ENCODE data around the gene PPARD. TPM values are rescaled to one million over a fixed set of nuclear protein-coding genes. Genes with fewer than 3 reads are reported as not detected.

The PPARD gene
- total RNA-seq, 2 donors from 2014 or later = 10.9 to 11.5 TPM

DNA sequence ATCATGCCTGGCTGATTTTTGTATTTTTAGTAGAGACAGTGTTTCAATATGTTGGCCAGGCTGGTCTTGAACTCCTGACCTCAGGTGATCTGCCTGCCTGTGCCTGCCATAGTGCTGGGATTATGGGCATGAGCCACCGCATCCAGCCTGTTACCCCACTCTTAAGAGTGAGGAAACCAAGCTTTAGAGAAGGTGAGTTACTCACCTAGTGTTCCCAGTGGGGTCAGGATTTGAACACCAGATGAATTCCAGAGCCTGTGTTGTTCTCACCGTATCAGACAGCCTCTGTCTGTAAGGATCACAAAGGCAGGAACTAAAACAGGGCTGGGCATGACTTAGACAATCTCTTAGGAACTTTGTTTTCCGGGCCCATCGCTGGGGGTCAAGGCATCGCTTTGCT lies 100.3 kb downstream of the PPARD start:
- H3K4me1 Mint-ChIP-seq = no peaks in the 10 kb centered on the region
- Histone ChIP-seq H3K4me3 (ENCODE audit: low read length) (no peak overlapping the region), H3K4me1 (ENCODE audit: control insufficient read depth, insufficient read depth, low read length) (no peaks in the 10 kb centered on the region), H3K36me3 (ENCODE audit: control insufficient read depth, insufficient read depth, low read length) (no peaks in the 10 kb centered on the region), H3K27me3 (ENCODE audit: control insufficient read depth, insufficient read depth, low read length, poor library complexity, severe bottlenecking) (no peaks in the 10 kb centered on the region), H3K27ac (ENCODE audit: low read depth, low read length) (no peak overlapping the region), H3K9ac (ENCODE audit: extremely low read depth, low read length, poor library complexity, severe bottlenecking) (no peak overlapping the region), H3K9me3 (ENCODE audit: control insufficient read depth, low read length) (no peaks in the 10 kb centered on the region)
- H3K36me3 Mint-ChIP-seq (ENCODE audit: low read depth) = no peaks in the 10 kb centered on the region
- TF ChIP-seq, protein P1, sequence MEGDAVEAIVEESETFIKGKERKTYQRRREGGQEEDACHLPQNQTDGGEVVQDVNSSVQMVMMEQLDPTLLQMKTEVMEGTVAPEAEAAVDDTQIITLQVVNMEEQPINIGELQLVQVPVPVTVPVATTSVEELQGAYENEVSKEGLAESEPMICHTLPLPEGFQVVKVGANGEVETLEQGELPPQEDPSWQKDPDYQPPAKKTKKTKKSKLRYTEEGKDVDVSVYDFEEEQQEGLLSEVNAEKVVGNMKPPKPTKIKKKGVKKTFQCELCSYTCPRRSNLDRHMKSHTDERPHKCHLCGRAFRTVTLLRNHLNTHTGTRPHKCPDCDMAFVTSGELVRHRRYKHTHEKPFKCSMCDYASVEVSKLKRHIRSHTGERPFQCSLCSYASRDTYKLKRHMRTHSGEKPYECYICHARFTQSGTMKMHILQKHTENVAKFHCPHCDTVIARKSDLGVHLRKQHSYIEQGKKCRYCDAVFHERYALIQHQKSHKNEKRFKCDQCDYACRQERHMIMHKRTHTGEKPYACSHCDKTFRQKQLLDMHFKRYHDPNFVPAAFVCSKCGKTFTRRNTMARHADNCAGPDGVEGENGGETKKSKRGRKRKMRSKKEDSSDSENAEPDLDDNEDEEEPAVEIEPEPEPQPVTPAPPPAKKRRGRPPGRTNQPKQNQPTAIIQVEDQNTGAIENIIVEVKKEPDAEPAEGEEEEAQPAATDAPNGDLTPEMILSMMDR (conservative IDR thresholded peaks at IDR 0.05) = no peak
- no peaks in the 10 kb centered on the region for H3K27me3 Mint-ChIP-seq (ENCODE audit: insufficient read depth)
- H3K4me3 Mint-ChIP-seq = no peak overlapping the region
- WGBS, 2 experiments (ENCODE audit: insufficient coverage in 1 of 2, insufficient read length in 1 of 2) = 91 to 100% methylated on average over 4 to 5 of the region's 5 CpGs
- no peaks in the 10 kb centered on the region for H3K9me3 Mint-ChIP-seq
- DNase-seq = no peak
- peak overlapping the region; percentile 39 for H3K27ac Mint-ChIP-seq

DNA sequence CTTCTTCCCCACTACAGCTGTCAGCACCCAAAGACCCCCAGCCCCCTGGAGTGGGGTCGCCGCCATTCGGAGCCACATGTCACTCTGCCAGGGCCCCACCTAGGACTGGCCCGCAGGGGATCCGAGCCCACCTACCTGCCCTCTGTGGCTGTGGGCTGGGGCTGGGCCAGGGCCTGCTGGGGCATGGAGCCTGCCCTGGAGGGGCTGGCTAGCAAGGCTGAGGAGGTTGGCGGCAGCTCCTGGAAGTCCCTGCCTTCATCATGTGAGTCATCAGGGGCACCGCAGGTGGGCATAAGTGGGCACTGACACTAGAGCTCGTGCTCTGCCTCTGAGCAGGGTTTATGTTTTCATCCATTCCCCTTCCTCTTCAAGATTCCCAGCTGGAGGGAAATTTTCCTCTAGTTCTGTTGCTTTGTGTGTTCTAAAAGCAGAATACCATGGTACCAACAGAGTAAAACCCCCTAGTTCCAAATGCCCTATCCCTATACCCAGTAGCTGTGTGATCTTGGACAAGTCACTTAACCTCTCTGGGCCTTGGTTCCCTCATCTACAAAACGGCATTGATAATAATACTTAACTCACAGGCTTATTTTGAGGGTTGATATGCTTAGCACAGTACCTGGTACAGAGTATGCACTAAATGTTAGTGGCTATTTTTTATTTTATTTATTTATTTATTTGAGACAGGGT lies 101.1 kb downstream of the PPARD start:
- Mint-ChIP-seq H3K4me1 (no peaks in the 10 kb centered on the region), H3K36me3 (ENCODE audit: low read depth) (no peaks in the 10 kb centered on the region), H3K4me3 (no peak overlapping the region), H3K27ac (peak overlapping the region; percentile 39), H3K27me3 (ENCODE audit: insufficient read depth) (no peaks in the 10 kb centered on the region), H3K9me3 (no peaks in the 10 kb centered on the region)
- no peak for DNase-seq
- H3K27ac ChIP-seq (ENCODE audit: low read depth, low read length) = no peak overlapping the region
- no peaks in the 10 kb centered on the region for H3K4me1 ChIP-seq (ENCODE audit: control insufficient read depth, insufficient read depth, low read length)
- no peaks in the 10 kb centered on the region for H3K9me3 ChIP-seq (ENCODE audit: control insufficient read depth, low read length)
- no peak overlapping the region for H3K4me3 ChIP-seq (ENCODE audit: low read length)
- TF ChIP-seq, protein P1 (conservative IDR thresholded peaks at IDR 0.05) = no peak
- H3K9ac ChIP-seq (ENCODE audit: extremely low read depth, low read length, poor library complexity, severe bottlenecking) = no peak overlapping the region
- no peaks in the 10 kb centered on the region for H3K36me3 ChIP-seq (ENCODE audit: control insufficient read depth, insufficient read depth, low read length)
- WGBS, 2 experiments (ENCODE audit: insufficient coverage in 1 of 2, insufficient read length in 1 of 2) = 88 to 90% methylated on average over 5 to 9 of the region's 9 CpGs
- H3K27me3 ChIP-seq (ENCODE audit: control insufficient read depth, insufficient read depth, low read length, poor library complexity, severe bottlenecking) = no peaks in the 10 kb centered on the region

DNA sequence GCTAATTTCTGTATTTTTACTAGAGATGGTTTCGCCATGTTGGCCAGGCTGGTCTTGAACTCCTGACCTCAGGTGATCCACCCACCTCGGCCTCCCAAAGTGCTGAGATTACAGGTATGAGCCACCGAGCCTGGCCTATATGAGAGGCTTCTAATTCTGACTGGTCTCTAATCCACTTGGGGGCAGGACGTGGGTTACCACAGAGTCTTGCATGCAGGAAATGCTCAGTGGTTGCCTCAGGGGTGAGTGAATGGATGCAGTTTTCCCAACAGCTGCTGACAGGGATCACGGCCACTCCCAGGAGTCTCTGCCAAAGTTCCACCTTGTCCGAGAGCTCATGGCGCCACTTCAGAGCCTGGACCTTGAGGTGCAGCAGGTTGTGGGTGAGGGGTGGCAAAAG lies 103.3 kb downstream of the PPARD start:
- H3K27ac Mint-ChIP-seq = no peak overlapping the region
- WGBS, 2 experiments (ENCODE audit: insufficient coverage in 1 of 2, insufficient read length in 1 of 2) = 92 to 96% methylated on average over 6 to 7 of the region's 7 CpGs
- no peak overlapping the region for H3K27ac ChIP-seq (ENCODE audit: low read depth, low read length)
- no peak for DNase-seq
- H3K27me3 Mint-ChIP-seq (ENCODE audit: insufficient read depth) = peaks cover 8% of the 10 kb centered on the region
- H3K4me1 ChIP-seq (ENCODE audit: control insufficient read depth, insufficient read depth, low read length) = no peaks in the 10 kb centered on the region
- no peaks in the 10 kb centered on the region for H3K9me3 Mint-ChIP-seq
- H3K9ac ChIP-seq (ENCODE audit: extremely low read depth, low read length, poor library complexity, severe bottlenecking) = no peak overlapping the region
- no peak overlapping the region for H3K4me3 ChIP-seq (ENCODE audit: low read length)
- peaks cover under 1% of the 10 kb centered on the region for H3K4me1 Mint-ChIP-seq
- H3K36me3 Mint-ChIP-seq (ENCODE audit: low read depth) = no peaks in the 10 kb centered on the region
- H3K9me3 ChIP-seq (ENCODE audit: control insufficient read depth, low read length) = no peaks in the 10 kb centered on the region
- H3K27me3 ChIP-seq (ENCODE audit: control insufficient read depth, insufficient read depth, low read length, poor library complexity, severe bottlenecking) = no peaks in the 10 kb centered on the region
- no peak overlapping the region for H3K4me3 Mint-ChIP-seq
- no peaks in the 10 kb centered on the region for H3K36me3 ChIP-seq (ENCODE audit: control insufficient read depth, insufficient read depth, low read length)
- TF ChIP-seq, protein P1 (conservative IDR thresholded peaks at IDR 0.05) = no peak
